ES-I3 (cell line): ENCODE results near the gene CYP26B1.

ENCODE experiments used
- H3K36me3 ChIP-seq: 2 replicates; pipeline ENCODE4 v1.6.1; 2013; ENCODE audit warnings: mild to moderate bottlenecking, low read length, control low read depth, moderate library complexity; ENCODE audit not compliant: insufficient read depth
- H3K4me1 ChIP-seq: 2 replicates; pipeline ENCODE4 v1.6.1; 2013; ENCODE audit warnings: mild to moderate bottlenecking, control low read depth, low read length; ENCODE audit not compliant: insufficient read depth
- H3K9ac ChIP-seq: 2 replicates; pipeline ENCODE4 v1.6.1; 2013; ENCODE audit warnings: low read depth, mild to moderate bottlenecking, low read length, moderate library complexity
- H3K9me3 ChIP-seq: 2 replicates; pipeline ENCODE4 v1.6.1; 2013; ENCODE audit warnings: mild to moderate bottlenecking, low read length, moderate library complexity; ENCODE audit not compliant: control insufficient read depth, insufficient read depth

Gene CYP26B1

GRCh38 chr2:72141032-72141645 is 6.5 kb downstream of the CYP26B1 start:
- H3K9me3 ChIP-seq = no peaks in the 10 kb centered on the region
- H3K36me3 ChIP-seq = no peaks in the 10 kb centered on the region
- H3K4me1 ChIP-seq = peaks cover 12% of the 10 kb centered on the region
- H3K9ac ChIP-seq = no peak overlapping the region

- Histone ChIP-seq H3K4me1 (peaks cover 12% of the 10 kb centered on the region), H3K36me3 (no peaks in the 10 kb centered on the region), H3K9ac (no peak overlapping the region), H3K9me3 (no peaks in the 10 kb centered on the region)
These were observed 7.1 kb downstream of the CYP26B1 start for GRCh38 chr2:72140621-72140960.

GRCh38 chr2:72139874-72140620 is 7.6 kb downstream of the CYP26B1 start:
- Histone ChIP-seq H3K9me3 (no peaks in the 10 kb centered on the region), H3K9ac (no peak overlapping the region), H3K4me1 (peaks cover 12% of the 10 kb centered on the region), H3K36me3 (no peaks in the 10 kb centered on the region)

DNA sequence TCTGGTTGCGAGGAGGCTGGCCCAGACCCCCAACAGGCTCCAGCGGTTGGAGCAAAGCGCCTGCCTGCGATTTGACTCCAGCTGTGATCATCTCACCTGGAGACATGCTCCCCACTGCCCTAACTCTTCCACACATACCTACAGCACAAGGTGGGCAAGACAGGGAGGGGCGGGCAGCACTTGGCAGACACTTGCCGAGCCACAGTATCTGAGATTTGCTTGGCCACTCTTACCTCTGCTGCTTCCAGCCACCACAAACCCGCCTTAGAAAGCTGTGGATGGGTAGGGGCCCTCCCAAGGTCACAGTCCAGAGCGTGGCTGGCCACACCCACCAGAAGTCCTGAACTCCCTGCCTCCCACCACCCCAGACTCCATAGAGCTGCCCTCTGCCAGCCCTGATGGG is 8.2 kb downstream of the CYP26B1 start:
- Histone ChIP-seq H3K9me3 (no peaks in the 10 kb centered on the region), H3K4me1 (peaks cover 12% of the 10 kb centered on the region), H3K36me3 (no peaks in the 10 kb centered on the region), H3K9ac (no peak overlapping the region)

DNA sequence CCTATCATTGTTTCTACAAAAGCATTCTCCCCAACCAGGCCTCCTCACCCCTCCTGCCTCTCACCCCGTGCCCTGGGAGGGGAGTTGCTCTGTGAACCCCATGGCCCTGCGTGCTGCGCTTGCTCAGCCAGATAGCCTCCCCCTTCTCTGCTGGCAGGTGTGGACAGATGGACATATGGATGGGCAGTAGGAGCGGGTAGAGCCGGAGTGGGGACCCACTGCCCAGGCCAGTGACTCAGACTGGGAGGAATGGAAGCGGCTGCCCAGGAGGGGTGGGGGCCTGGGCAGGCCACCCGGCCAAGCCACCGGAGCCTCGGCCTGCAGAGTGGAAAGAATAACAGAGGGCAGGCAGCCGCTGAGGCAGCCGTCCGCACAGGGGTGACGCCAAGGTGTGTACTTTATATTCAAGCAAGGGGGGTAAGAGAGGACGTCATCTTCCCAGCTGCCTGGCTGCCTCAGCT is 8.7 kb downstream of the CYP26B1 start:
- no peaks in the 10 kb centered on the region for H3K9me3 ChIP-seq
- H3K4me1 ChIP-seq = peaks cover 12% of the 10 kb centered on the region
- no peaks in the 10 kb centered on the region for H3K36me3 ChIP-seq
- H3K9ac ChIP-seq = no peak overlapping the region

- Histone ChIP-seq H3K9me3 (no peaks in the 10 kb centered on the region), H3K4me1 (peaks cover 12% of the 10 kb centered on the region), H3K9ac (no peak overlapping the region), H3K36me3 (no peaks in the 10 kb centered on the region)
These were observed 9.4 kb downstream of the CYP26B1 start for GRCh38 chr2:72138011-72138881.

DNA sequence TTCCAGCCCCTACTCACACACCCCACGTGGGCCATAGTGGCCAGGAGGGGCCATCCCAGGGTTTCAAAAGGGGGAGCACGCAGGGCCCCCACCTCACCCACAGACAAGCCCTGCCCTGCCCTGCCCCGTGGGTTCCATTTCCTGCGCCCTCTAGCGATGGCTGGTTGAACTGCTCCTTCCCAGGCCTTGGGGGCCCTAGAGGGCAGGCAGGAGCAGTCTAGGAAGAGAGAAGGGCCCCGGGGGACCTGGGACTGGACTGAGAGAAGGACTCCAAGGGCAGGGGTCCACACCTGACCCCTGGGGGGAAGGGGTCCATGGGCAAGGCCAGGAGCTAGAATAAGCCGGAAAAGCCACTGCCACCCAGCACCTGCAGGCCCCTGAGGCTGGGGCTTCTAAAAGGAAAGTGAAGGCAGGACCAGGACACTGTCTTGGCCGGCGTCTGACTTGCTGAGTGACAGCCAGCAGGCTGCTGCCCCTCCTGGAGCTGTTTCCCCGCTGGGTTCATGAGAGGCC is 10.1 kb downstream of the CYP26B1 start:
- H3K9me3 ChIP-seq = no peaks in the 10 kb centered on the region
- peaks cover 9% of the 10 kb centered on the region for H3K4me1 ChIP-seq
- H3K9ac ChIP-seq = no peak overlapping the region
- H3K36me3 ChIP-seq = no peaks in the 10 kb centered on the region

DNA sequence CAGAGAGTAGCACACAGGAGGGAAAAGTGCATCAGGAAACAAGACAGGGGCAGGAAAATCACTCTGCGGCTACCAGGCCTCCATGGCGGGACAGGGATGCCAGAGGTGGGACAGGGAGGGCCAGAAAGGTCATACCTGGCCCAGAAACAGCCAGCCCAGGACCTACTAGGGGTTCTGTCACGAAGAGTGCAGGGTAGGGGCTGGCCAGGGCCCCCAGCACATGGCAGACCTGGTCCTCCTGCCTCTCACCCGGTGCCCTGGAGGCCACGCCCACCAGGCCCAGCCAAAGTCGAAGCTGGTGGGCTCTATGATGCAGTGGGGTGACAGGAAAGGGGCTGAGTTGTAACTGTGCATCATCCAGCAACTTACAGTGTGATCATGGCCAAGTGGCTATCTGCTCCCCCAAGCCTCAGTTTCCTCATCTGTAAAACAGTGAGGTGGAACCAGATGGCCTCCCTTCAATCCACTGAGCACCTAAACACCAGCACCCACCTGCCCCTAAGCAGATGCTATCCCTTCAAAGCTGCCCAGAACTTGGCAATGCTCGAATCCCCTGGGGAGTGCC is 10.6 kb downstream of the CYP26B1 start:
- Histone ChIP-seq H3K9me3 (no peaks in the 10 kb centered on the region), H3K36me3 (no peaks in the 10 kb centered on the region), H3K9ac (no peak overlapping the region), H3K4me1 (peaks cover 3% of the 10 kb centered on the region; the same call in 1 of the 2 replicates)

GRCh38 chr2:72136331-72136730 is 11.3 kb downstream of the CYP26B1 start:
- Histone ChIP-seq H3K36me3 (no peaks in the 10 kb centered on the region), H3K9me3 (no peaks in the 10 kb centered on the region), H3K9ac (no peak overlapping the region)

GRCh38 chr2:72135921-72136320 is 11.7 kb downstream of the CYP26B1 start:
- Histone ChIP-seq H3K9me3 (no peaks in the 10 kb centered on the region), H3K4me1 (peaks cover 7% of the 10 kb centered on the region; the same call in 1 of the 2 replicates), H3K36me3 (no peaks in the 10 kb centered on the region), H3K9ac (no peak overlapping the region)

More at GRCh38 chr2:72136331-72136730, 11.3 kb downstream of the CYP26B1 start:
- peaks cover 3% of the 10 kb centered on the region; the same call in 1 of the 2 replicates for H3K4me1 ChIP-seq

- Histone ChIP-seq H3K36me3 (no peaks in the 10 kb centered on the region), H3K4me1 (peaks cover 14% of the 10 kb centered on the region; the same call in 1 of the 2 replicates), H3K9me3 (no peaks in the 10 kb centered on the region), H3K9ac (no peak overlapping the region)
These were observed 12.5 kb downstream of the CYP26B1 start for GRCh38 chr2:72134997-72135800.

- Histone ChIP-seq H3K4me1 (peaks cover 17% of the 10 kb centered on the region; the same call in 1 of the 2 replicates), H3K9me3 (no peaks in the 10 kb centered on the region), H3K9ac (no peak overlapping the region), H3K36me3 (no peaks in the 10 kb centered on the region)
These were observed 13.2 kb downstream of the CYP26B1 start for GRCh38 chr2:72134408-72134996.

DNA sequence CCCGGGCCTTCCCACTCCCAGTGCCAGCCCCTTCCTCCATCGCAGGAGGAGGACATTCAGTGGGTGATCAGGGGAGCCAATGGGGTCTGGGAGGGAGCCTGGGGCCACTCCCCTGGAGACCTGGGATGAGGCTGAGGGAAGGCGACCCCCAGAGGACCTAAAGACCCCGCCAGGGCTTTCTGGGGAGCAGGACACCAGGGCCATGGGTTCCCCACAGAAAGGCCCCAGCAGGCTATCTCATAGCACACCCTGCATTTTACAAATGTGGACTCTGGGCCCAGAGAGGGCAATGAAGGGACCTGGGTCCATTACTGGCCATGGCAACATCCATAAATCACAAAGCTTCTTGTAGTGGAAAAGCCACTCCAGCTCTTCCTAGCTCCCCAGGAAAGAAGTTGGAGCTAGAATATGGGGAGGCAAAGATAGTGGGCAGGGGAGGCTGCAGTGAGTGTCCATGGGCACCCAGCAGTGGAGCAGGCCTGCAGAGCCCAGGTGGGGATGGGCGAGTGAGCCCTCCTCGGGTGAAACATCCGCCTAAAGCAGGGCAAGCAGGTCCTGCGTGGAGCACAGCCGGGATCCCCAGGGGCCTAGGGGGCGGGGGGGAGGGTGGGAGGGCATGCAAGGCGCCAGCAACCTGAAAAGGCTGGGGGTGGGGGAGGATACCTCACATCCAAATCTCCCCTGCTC is 13.8 kb downstream of the CYP26B1 start:
- H3K4me1 ChIP-seq = peaks cover 17% of the 10 kb centered on the region; the same call in 1 of the 2 replicates
- H3K9ac ChIP-seq = no peak overlapping the region
- no peaks in the 10 kb centered on the region for H3K36me3 ChIP-seq
- no peaks in the 10 kb centered on the region for H3K9me3 ChIP-seq
